Measurements from ENCODE around the gene ARHGAP26.
"Not testable (repeated sequence)": the region's sequence is repeated elsewhere in the genome, so short reads cannot be mapped to it uniquely, and the experiment has no call there.

ARHGAP26 gene

GRCh38 chr5:143094087-143094521, 323.9 kb downstream of the ARHGAP26 start:
- DNase-seq, result no peak

DNA sequence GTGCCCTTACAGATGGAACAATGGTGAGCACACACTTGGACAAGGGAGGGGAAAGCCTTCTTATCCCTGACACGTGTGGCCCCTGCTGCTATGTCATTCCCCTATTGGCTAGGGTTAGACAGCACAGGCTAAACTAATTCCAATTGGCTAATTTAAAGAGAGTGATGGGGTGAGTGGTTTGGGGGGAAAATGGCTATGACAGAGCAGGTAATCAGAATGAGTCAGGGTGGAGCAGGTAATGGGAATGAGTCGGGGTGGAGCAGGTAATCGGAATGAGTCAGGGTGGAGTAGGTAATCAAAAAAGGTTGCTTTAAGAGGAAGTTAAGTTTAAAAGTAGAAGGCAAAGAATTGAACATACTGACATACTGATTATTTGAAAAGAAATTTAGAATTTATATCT, 324.4 kb downstream of the ARHGAP26 start:
- DNase-seq, result not testable (repeated sequence)

GRCh38 chr5:143101121-143101520, 330.9 kb downstream of the ARHGAP26 start:
- no peak for DNase-seq

DNA sequence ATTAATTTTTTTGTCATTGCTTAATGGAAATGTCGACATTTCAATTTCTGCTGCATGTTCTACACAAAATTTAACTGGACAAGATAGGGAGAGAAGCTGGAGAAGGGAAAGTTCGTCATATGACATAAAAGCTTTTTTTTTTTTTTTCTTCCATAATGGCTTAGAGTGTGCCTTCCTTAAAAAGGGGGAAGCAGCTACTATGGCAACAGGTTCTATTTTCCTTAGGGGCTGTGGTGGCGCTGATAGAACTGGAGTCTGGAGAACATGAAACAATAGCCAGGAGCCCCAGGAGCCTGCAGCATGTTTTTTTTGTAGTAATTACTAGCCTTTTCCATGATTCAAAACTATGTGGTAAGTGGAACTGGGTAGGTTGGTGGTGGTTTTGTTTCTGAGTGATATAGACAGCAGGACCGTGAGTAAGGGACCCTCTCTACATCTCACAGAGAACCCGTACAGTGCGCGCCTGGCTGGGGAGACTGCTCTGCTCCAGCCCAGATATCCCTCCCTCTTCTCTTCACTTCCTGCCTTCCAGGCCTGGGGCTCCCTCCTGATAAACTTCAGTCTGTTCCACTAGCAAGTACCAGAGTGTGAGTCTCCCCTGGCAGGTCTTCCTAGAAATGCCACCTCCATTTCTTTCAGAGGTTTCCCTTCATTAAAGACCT, 331.7 kb downstream of the ARHGAP26 start:
- DNase-seq, result peak; percentile 11 to 63 (median 41)

DNA sequence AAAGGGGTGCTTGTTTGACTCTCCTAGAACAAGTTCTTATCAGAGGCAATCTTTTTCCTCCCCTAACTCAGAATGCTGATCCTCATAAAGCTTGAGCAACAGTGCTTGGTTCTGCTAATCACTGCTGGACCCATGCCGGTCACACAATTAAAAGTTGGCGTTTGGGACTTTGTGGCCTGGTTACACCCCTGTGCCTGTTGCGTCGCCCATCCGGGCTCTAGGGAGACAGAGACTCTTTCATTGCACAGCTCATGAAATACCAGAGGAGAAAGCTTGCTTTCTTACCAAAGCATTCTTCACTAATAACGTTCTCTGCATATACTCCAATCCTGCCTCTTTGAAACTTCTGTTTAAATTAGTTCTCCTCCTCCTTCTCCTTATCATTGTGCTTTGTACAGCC, 332.2 kb downstream of the ARHGAP26 start:
- no peak for DNase-seq

GRCh38 chr5:143105216-143105905, 335.2 kb downstream of the ARHGAP26 start:
- DNase-seq, result no peak

DNA sequence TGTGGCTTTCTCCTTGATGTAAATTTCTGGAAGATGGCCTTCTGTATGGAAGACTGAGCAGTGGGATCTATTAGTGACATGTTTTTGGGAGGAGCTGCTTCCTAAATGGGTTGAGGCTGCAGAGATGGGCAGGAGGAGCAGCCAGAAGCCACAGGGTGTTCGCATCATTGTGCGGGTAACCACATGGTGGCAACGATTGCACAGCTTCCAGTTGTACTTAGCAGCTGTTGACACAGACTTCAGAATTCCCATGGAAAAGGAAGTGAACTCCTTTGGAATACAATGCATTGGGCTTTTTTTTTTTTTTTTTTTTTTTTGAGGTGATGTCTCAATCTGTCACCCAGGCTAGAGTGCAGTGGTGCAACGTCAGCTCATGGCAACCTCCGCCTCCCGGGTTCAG, 336.0 kb downstream of the ARHGAP26 start:
- peak in 1 of 4 experiments; percentile 19 for DNase-seq

GRCh38 chr5:143108498-143109128, 338.4 kb downstream of the ARHGAP26 start:
- peak in 1 of 4 experiments; percentile 15 for DNase-seq

GRCh38 chr5:143110591-143110990, 340.4 kb downstream of the ARHGAP26 start:
- peak; percentile 15 to 49 (median 43) for DNase-seq

- DNase-seq, result no peak
Measured at GRCh38 chr5:143111799-143112198, 341.6 kb downstream of the ARHGAP26 start.

GRCh38 chr5:143113461-143113860, 343.3 kb downstream of the ARHGAP26 start:
- peak; percentile 9 to 72 (median 56) for DNase-seq

DNA sequence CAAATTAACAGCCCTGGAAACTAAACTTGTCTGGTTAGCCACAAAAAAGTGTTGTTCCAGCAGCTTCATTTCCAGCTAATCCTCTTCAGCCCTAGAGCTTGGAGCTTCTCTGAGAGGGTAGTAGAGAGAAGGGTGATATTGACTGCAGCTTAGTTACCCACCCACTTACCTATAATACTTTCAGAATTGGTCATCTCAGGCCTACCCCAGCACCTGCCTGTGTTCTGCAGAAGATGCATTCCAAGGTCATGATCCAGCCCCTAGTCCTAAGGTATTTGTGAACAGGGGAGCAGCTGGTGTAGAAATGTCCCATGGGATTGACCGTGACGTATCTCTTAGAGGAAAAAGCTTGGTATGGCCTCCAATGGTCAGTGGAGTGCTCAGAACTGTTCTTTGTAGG, 344.3 kb downstream of the ARHGAP26 start:
- no peak for DNase-seq

GRCh38 chr5:143115381-143115780, 345.2 kb downstream of the ARHGAP26 start:
- DNase-seq, result no peak

- no peak for DNase-seq
Measured at GRCh38 chr5:143116814-143117213, 346.6 kb downstream of the ARHGAP26 start.

GRCh38 chr5:143117821-143118220, 347.6 kb downstream of the ARHGAP26 start:
- peak; percentile 12 to 37 (median 25) for DNase-seq

GRCh38 chr5:143118222-143118621, 348.0 kb downstream of the ARHGAP26 start:
- DNase-seq, result peak; percentile 66 to 88 (median 80)

GRCh38 chr5:143118818-143119217, 348.6 kb downstream of the ARHGAP26 start:
- not testable (repeated sequence) for DNase-seq

DNA sequence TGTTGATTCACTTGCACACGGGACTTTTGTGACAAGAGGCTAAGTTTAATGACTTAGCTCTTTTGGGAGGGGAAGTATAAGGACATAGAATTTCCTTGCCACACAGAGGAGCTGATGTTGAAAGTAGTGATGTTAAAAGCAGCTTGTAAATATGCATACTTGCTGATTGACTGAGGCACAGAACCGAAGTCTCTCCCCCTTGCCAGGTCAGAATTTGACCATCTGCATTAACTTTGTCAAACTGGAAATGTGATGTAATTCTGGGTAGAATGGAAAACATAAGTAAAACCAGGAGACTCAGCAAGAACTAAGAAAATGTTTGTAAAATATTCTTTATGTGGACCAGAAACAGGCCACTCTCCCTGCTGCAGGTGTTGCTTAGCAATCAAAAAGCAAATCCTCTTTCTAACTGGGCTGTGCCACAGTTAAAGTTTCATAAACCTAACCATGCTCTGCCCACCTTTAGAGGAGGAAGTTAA, 349.2 kb downstream of the ARHGAP26 start:
- peak; percentile 48 to 87 (median 70) for DNase-seq

DNA sequence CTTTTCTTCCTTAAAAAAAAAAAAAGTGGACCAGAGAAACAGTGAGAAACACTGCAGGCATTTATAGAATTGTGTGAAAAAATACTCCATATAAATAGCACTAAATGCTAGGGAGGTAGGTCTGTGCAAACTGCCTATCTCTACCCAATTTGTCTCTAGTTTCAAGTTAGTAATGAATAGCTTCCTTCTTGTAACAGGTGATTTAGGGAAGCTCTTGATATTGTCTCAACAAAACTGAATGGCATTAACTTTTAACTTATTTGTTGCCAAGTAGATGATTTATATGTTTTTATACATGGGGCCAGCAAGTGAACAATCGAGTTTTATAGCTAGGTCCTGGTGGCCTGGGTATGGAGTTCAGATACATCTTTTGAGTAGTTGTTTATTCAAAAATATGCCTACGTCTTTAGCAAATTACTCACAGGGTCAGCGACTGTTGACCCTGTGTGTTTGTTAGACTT, 349.7 kb downstream of the ARHGAP26 start:
- no peak for DNase-seq

- DNase-seq, result no peak
Measured at GRCh38 chr5:143120460-143121134, 350.4 kb downstream of the ARHGAP26 start.

DNA sequence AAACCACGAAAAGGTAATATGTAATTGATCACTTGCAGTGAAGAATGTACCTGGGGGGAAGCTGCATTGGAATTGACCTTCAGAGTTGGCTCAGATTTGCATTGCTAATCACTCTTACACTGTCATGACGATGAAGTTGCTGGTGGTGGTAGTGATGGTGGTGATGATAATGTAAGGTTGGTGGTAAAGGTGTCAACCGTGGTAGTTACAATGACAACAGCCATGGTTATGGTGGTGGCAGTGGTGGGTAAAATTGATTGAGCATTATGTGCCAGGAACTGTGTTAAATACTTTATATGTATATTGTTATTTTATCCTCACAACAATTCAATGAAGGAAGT, 350.9 kb downstream of the ARHGAP26 start:
- DNase-seq, result no peak

- peak in 3 of 4 experiments; percentile 33 to 72 (median 49) for DNase-seq
Measured at GRCh38 chr5:143124593-143124992, 354.4 kb downstream of the ARHGAP26 start.

Data from suppressor macrophage (primary cell).